Spleen (tissue), 11 donors: Measurements from ENCODE around the gene KRT77. TPM values are rescaled to one million over a fixed set of nuclear protein-coding genes. Genes with fewer than 3 reads are reported as not detected.

Experiments used
- DNase-seq: peaks from one replicate; pipeline ENCODE4 v3.0.0-alpha.2; 2020
- H3K27ac ChIP-seq, 8 donors: fragments of 200-600 bp; sonication (generic) in 7 of 8; 1 replicate in 4 of 8; 2 replicates in 4 of 8; pipeline versions ENCODE4 v1.5.0 to v1.8.0; 2016 to 2021; ENCODE audit warnings: inconsistent platforms in 4 of 8, mild to moderate bottlenecking in 4 of 8, moderate library complexity in 1 of 8
- H3K27me3 ChIP-seq, 7 donors: fragments of 200-600 bp; sonication (generic) in 6 of 7; replicated peaks in 1 of 7; 1 replicate in 4 of 7; 2 replicates in 3 of 7; pipeline versions ENCODE4 v1.5.0 to v1.8.0; 2016 to 2021; ENCODE audit warnings: inconsistent platforms in 3 of 7, mild to moderate bottlenecking in 1 of 7
- H3K36me3 ChIP-seq, 6 donors: fragments of 200-600 bp; sonication (generic) in 5 of 6; 1 replicate in 4 of 6; 2 replicates in 2 of 6; pipeline versions ENCODE4 v1.5.0 to v1.8.0; 2016 to 2021; ENCODE audit warnings: inconsistent platforms in 2 of 6
- H3K4me1 ChIP-seq, 6 donors: fragments of 200-600 bp; sonication (generic) in 5 of 6; 1 replicate in 3 of 6; 2 replicates in 3 of 6; pipeline versions ENCODE4 v1.5.0 to v1.8.0; 2016 to 2021; ENCODE audit warnings: inconsistent platforms in 3 of 6
- H3K4me3 ChIP-seq, 8 donors: fragments of 200-600 bp; sonication (generic) in 7 of 8; 1 replicate in 4 of 8; 2 replicates in 4 of 8; pipeline versions ENCODE4 v1.5.0 to v1.8.0; 2016 to 2021; ENCODE audit warnings: inconsistent platforms in 4 of 8, mild to moderate bottlenecking in 4 of 8, moderate library complexity in 2 of 8
- H3K9me3 ChIP-seq, 8 donors: fragments of 200-600 bp; sonication (generic) in 7 of 8; 1 replicate in 4 of 8; 2 replicates in 4 of 8; pipeline versions ENCODE4 v1.5.0 to v1.8.0; 2016 to 2021; ENCODE audit warnings: inconsistent platforms in 4 of 8
- CTCF ChIP-seq, 11 experiments: fragments of 200-600 bp in 7 of 11; fragments of 450-650 bp in 4 of 11; sonication (generic) in 4 of 11; IDR thresholded peaks in 8 of 11; conservative IDR thresholded peaks in 3 of 11; 1 replicate in 7 of 11; 2 replicates in 4 of 11; pipeline versions ENCODE4 v1.4.0 to v1.8.0; 2016 to 2021; ENCODE audit warnings: antibody characterized with exemption in 11 of 11, inconsistent platforms in 4 of 11, mild to moderate bottlenecking in 1 of 11
- POLR2A ChIP-seq, 3 donors: fragments of 450-650 bp; IDR thresholded peaks; one replicate each; pipeline ENCODE4 v1.5.1; 2017; ENCODE audit warnings: antibody characterized with exemption in 3 of 3, mild to moderate bottlenecking in 1 of 3
- POLR2AphosphoS5 ChIP-seq, 3 donors: sonication (generic); formaldehyde crosslinking; IDR thresholded peaks; one replicate each; pipeline ENCODE4 v1.5.1; 2017; ENCODE audit warnings: antibody characterized with exemption in 3 of 3
- WGBS, 5 donors: extraction: QIAGEN DNeasy Blood & Tissue Kit in 3 of 5; methylation state at CpG; one replicate each; pipeline versions ENCODE4 v1.1.5 to v1.1.7; 2013 to 2018; 5-methylcytosine and 5-hydroxymethylcytosine counted together
- intact Hi-C: fragments of 100-400 bp; cut with DNase I; formaldehyde crosslinking; loops from one replicate; pipeline ENCODE4 v1.15.0; 2023; ENCODE audit warnings: low total_unique reads
- polyA plus RNA-seq, 3 donors: library from polyadenylated mRNA; stranded (reverse); fragments of 200-250 nt; gene quantifications; one replicate each; pipeline ENCODE4 v1.2.1, GENCODE V29; 2013
- total RNA-seq, 7 donors: library from RNA; depleted of rRNA in 3 of 7; stranded (reverse); fragments of >200 nt in 3 of 7; fragmentation: NEBNext Ultra II Directional in 4 of 7; extraction: Animal tissue kit (Norgen Biotek cat#: 25700) in 4 of 7; gene quantifications; one replicate each; pipeline versions ENCODE4 v1.1.0 to v1.2.1, GENCODE V29; 2016 to 2021
- donor health status: healthy with polysubstance abuse.
- donor health status: DM: no; HTN: no; CAD: no; lungs with moderate emphysema.
- donor health status: DM: no; HTN: no; CAD: no.
- donor health status: Bipolar disorder and iron deficiency.
- donor health status: healthy.
- donor health status: DM: no; HTN: no; CAD: no.
- donor health status: DM: yes; HTN: yes; CAD: no.

KRT77 gene
- total and polyA plus RNA-seq, 10 donors: 0.03 TPM; not detected in 9

- H3K4me3 ChIP-seq: no peak overlapping the region
- H3K27me3 ChIP-seq: peaks cover 0 to 20% (median 0%) of the 10 kb centered on the region in 7 donors
- H3K4me1 ChIP-seq: no peaks in the 10 kb centered on the region
- TF ChIP-seq CTCF (IDR thresholded peaks at IDR 0.05 in 8 of 11, conservative IDR thresholded peaks at IDR 0.05 in 3 of 11): no peak
- TF ChIP-seq POLR2A (IDR thresholded peaks at IDR 0.05): no peak
- no peak for TF ChIP-seq POLR2AphosphoS5 (IDR thresholded peaks at IDR 0.05)
- no peak for DNase-seq
- no peaks in the 10 kb centered on the region for H3K9me3 ChIP-seq
- no peaks in the 10 kb centered on the region for H3K36me3 ChIP-seq
- 78 to 86% (median 81%) methylated on average over 9 of the region's 9 CpGs for WGBS, 5 donors
- H3K27ac ChIP-seq: no peak overlapping the region
- intact Hi-C loops: no loop called here
These were observed 35.8 kb downstream of the KRT77 start for GRCh38 chr12:52667509-52667908.

- H3K4me1 ChIP-seq: no peaks in the 10 kb centered on the region
- no peak overlapping the region for H3K27ac ChIP-seq
- DNase-seq: no peak
- peaks cover 0 to 24% (median 0%) of the 10 kb centered on the region in 7 donors for H3K27me3 ChIP-seq
- H3K9me3 ChIP-seq: no peaks in the 10 kb centered on the region
- WGBS, 5 donors: 73 to 85% (median 82%) methylated on average over 3 of the region's 3 CpGs
- H3K4me3 ChIP-seq: no peak overlapping the region
- H3K36me3 ChIP-seq: no peaks in the 10 kb centered on the region
- intact Hi-C loops: no loop called here
- TF ChIP-seq POLR2AphosphoS5 (IDR thresholded peaks at IDR 0.05) (no peak), CTCF (IDR thresholded peaks at IDR 0.05 in 8 of 11, conservative IDR thresholded peaks at IDR 0.05 in 3 of 11) (no peak), POLR2A (IDR thresholded peaks at IDR 0.05) (no peak)
These were observed 36.9 kb downstream of the KRT77 start for GRCh38 chr12:52666471-52666870.

GRCh38 chr12:52663420-52663819 is 39.9 kb downstream of the KRT77 start:
- intact Hi-C loops: no loop called here
- Histone ChIP-seq H3K27ac (no peak overlapping the region), H3K4me3 (no peak overlapping the region), H3K9me3 (no peaks in the 10 kb centered on the region), H3K4me1 (no peaks in the 10 kb centered on the region), H3K36me3 (no peaks in the 10 kb centered on the region), H3K27me3 (peaks cover 0 to 24% (median 0%) of the 10 kb centered on the region in 7 donors)
- DNase-seq: no peak
- TF ChIP-seq POLR2AphosphoS5 (IDR thresholded peaks at IDR 0.05): no peak
- TF ChIP-seq POLR2A (IDR thresholded peaks at IDR 0.05): no peak
- TF ChIP-seq CTCF (IDR thresholded peaks at IDR 0.05 in 8 of 11, conservative IDR thresholded peaks at IDR 0.05 in 3 of 11): no peak

DNA sequence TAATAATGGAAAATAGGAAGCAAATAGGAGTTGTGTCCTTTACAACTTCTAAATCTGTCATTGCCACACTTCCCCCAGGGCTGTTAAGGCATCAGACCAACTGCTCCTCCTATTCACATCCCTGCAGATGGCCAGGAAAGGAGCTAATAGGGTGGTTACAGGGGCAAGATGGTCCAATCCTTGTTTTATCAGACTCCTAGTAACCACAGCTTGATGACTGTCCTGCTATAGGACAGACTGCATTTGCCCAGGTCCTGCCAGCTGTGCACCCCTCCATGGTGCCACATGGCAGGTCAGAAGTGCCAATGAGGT is 40.5 kb downstream of the KRT77 start:
- Histone ChIP-seq H3K27me3 (peaks cover 0 to 24% (median 0%) of the 10 kb centered on the region in 7 donors), H3K36me3 (no peaks in the 10 kb centered on the region), H3K27ac (no peak overlapping the region), H3K4me3 (no peak overlapping the region), H3K4me1 (no peaks in the 10 kb centered on the region), H3K9me3 (no peaks in the 10 kb centered on the region)
- TF ChIP-seq POLR2A (IDR thresholded peaks at IDR 0.05): no peak
- TF ChIP-seq POLR2AphosphoS5 (IDR thresholded peaks at IDR 0.05): no peak
- no peak for TF ChIP-seq CTCF (IDR thresholded peaks at IDR 0.05 in 8 of 11, conservative IDR thresholded peaks at IDR 0.05 in 3 of 11)
- no peak for DNase-seq
- intact Hi-C loops: no loop called here
